AG04449 (cell line): Measurements from ENCODE around the gene A1BG.

Experiments used
- CTCF ChIA-PET: fragments of 350-600 bp; formaldehyde crosslinking; extraction: SDS; loops from one replicate; lab custom pipeline; 2021; ENCODE audit warnings: antibody characterized with exemption; lab: Yijun Ruan, JAX
- POLR2A ChIA-PET: fragments of 400-600, 350-600 bp; formaldehyde crosslinking; extraction: SDS; loops from one replicate; lab custom pipeline; 2020; ENCODE audit warnings: antibody characterized with exemption, inconsistent platforms; lab: Yijun Ruan, JAX
- DNase-seq: peaks from one replicate; pipeline ENCODE4 v3.0.0-alpha.2; 2010; ENCODE audit warnings: low read depth, low spot score
- H3K4me3 ChIP-seq: 2 replicates; pipeline ENCODE4 v1.5.1; 2011; ENCODE audit warnings: low read depth, mild to moderate bottlenecking, control low read depth, low read length
- CTCF ChIP-seq: IDR thresholded peaks from one replicate; pipeline ENCODE4 v1.5.1; 2011; ENCODE audit warnings: mild to moderate bottlenecking, moderate library complexity, low read length, control low read depth, inconsistent platforms; ENCODE audit not compliant: insufficient read depth; ENCODE audit errors: missing control alignments

A1BG gene

GRCh38 chr19:58334691-58335249 lies 18.5 kb downstream of the A1BG start:
- ChIA-PET CTCF (no interaction called here), POLR2A (interaction anchor here (1.0 to 1.2 kb wide), 2 partner anchors 11 to 12 kb away, joined by 3 to 6 read pairs; no protein-coding TSS in a partner anchor)
- H3K4me3 ChIP-seq, result no peak overlapping the region
- DNase-seq, result no peak
- no peak for TF ChIP-seq CTCF

- POLR2A ChIA-PET, result no interaction called here
- CTCF ChIA-PET, result no interaction called here
- no peak overlapping the region for H3K4me3 ChIP-seq
- DNase-seq, result no peak
- no peak for TF ChIP-seq CTCF
Observed at GRCh38 chr19:58332697-58333096, 20.6 kb downstream of the A1BG start.

- H3K4me3 ChIP-seq, result no peak overlapping the region
- TF ChIP-seq CTCF, result no peak
- ChIA-PET POLR2A (interaction anchor here (0.6 to 1.2 kb wide), 2 partner anchors 17 to 40 kb away, joined by 4 to 9 read pairs; no protein-coding TSS in a partner anchor), CTCF (no interaction called here)
- DNase-seq, result no peak
Observed at GRCh38 chr19:58330458-58330857, 22.8 kb downstream of the A1BG start.

- POLR2A ChIA-PET, result no interaction called here
- CTCF ChIA-PET, result no interaction called here
- TF ChIP-seq CTCF, result no peak
- H3K4me3 ChIP-seq, result no peak overlapping the region
- no peak for DNase-seq
Observed at GRCh38 chr19:58328999-58329398, 24.3 kb downstream of the A1BG start.

- CTCF ChIA-PET, result interaction anchor here (0.8 kb wide), 1 partner anchor 9 kb away, joined by 3 read pairs; no protein-coding TSS in a partner anchor
- peak; percentile 67 for DNase-seq
- peak within 1 kb of the TSS; percentile 99 for H3K4me3 ChIP-seq
- POLR2A ChIA-PET, result interaction anchor here (0.5 to 1.4 kb wide), 8 partner anchors 9 to 56 kb away, joined by 3 to 6 read pairs (median 4); partner anchors contain the start of genes ERVK3-1 and ZNF497
- no peak for TF ChIP-seq CTCF
Observed at GRCh38 chr19:58326914-58327726, 26.2 kb downstream of the A1BG start, which contains the start of gene ZSCAN22. TSS of gene ZSCAN22 (plus strand) at chr19:58326994. CDS start at chr19:58334803, 7,809 bp downstream.

GRCh38 chr19:58326501-58326913 lies 26.8 kb downstream of the A1BG start:
- DNase-seq, result no peak
- ChIA-PET POLR2A (interaction anchor here (0.5 to 1.4 kb wide), 8 partner anchors 9 to 56 kb away, joined by 3 to 6 read pairs (median 4); partner anchors contain the start of genes ERVK3-1 and ZNF497), CTCF (interaction anchor here (0.8 kb wide), 1 partner anchor 10 kb away, joined by 3 read pairs; no protein-coding TSS in a partner anchor)
- TF ChIP-seq CTCF, result no peak
- peak overlapping the region; percentile 99 for H3K4me3 ChIP-seq
